SK-N-MC (cell line): ENCODE data around the gene MYH4.

Experiments
- EZH2 ChIP-seq: fragments of 200-600 bp; sonication (generic); IDR thresholded peaks from one replicate; pipeline ENCODE4 v1.6.1; 2017; ENCODE audit warnings: antibody characterized with exemption
- POLR2AphosphoS5 ChIP-seq: IDR thresholded peaks from 2 replicates; pipeline ENCODE4 v1.6.1; 2012; ENCODE audit warnings: mild to moderate bottlenecking, low read depth, low read length, borderline replicate concordance

DNA sequence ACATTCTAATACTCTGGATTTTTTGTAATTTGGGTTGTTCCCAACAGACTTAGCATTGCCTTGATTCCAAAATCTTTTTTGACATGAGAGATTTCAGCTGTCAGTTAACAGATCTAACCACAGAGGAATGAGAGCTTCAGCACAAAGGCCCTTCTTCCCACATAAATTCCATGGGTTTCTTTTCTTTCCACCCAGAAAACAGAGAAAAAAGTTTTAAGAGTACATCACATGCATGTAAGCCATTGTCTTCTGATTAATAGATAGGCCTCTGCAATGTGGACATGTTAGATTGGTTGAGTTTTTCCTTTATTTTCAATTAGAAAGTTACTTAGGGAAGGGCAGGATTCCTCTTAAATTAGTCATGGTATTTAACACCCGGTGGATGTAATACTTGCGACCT is 48.5 kb downstream of the MYH4 start:
- TF ChIP-seq EZH2 (no peak), POLR2AphosphoS5 (no peak)
